ENCODE measurements around the gene GMNN. TPM values are rescaled to one million over a fixed set of nuclear protein-coding genes. Genes with fewer than 3 reads are reported as not detected.
"Not testable (repeated sequence)": the region's sequence is repeated elsewhere in the genome, so short reads cannot be mapped to it uniquely, and the experiment has no call there.

Gene GMNN
- polyA plus RNA-seq, 1 donor from 2014 or later, result 13.8 TPM

- H3K27ac ChIP-seq (ENCODE audit: low read length), result no peak overlapping the region
- H2AFZ ChIP-seq (ENCODE audit: low read depth, low read length), result no peak overlapping the region
- H3K27me3 ChIP-seq (ENCODE audit: insufficient read depth, low read depth, low read length), result no peaks in the 10 kb centered on the region
- H4K20me1 ChIP-seq (ENCODE audit: insufficient read depth), result no peaks in the 10 kb centered on the region
- H3K4me3 ChIP-seq (ENCODE audit: low read length), result no peak overlapping the region
- no peaks in the 10 kb centered on the region for H3K9me2 ChIP-seq (ENCODE audit: insufficient read depth, low read length)
- H3K79me2 ChIP-seq (replicated peaks; ENCODE audit: insufficient read depth, low read length), result no peaks in the 10 kb centered on the region
- H3K4me2 ChIP-seq (ENCODE audit: low read length), result no peak overlapping the region
- TF ChIP-seq CTCF (IDR thresholded peaks at IDR 0.05; ENCODE audit: poor library complexity, severe bottlenecking) (no peak), RAD21 (conservative IDR thresholded peaks at IDR 0.05) (no peak), REST (IDR thresholded peaks at IDR 0.05; ENCODE audit: borderline replicate concordance) (no peak), SMC3 (conservative IDR thresholded peaks at IDR 0.05; ENCODE audit: poor library complexity) (no peak), TAF1 (IDR thresholded peaks at IDR 0.05; ENCODE audit: low read depth) (no peak), MXI1 (conservative IDR thresholded peaks at IDR 0.05; ENCODE audit: poor library complexity, severe bottlenecking) (no peak), EZH2 (IDR thresholded peaks at IDR 0.05; ENCODE audit: borderline replicate concordance, insufficient read depth, low read length, poor library complexity, severe bottlenecking) (no peak), EP300 (conservative IDR thresholded peaks at IDR 0.05; ENCODE audit: poor library complexity, severe bottlenecking) (no peak), POLR2AphosphoS5 (IDR thresholded peaks at IDR 0.05) (no peak)
- no peaks in the 10 kb centered on the region for H3K9me3 ChIP-seq (ENCODE audit: low read length)
- no peaks in the 10 kb centered on the region for H3K36me3 ChIP-seq (ENCODE audit: insufficient read depth, low read length)
- H3K9ac ChIP-seq (ENCODE audit: low read length), result no peak overlapping the region
- H3F3A ChIP-seq (ENCODE audit: insufficient read depth, low read length, poor library complexity, severe bottlenecking), result no peaks in the 10 kb centered on the region
Observed at GRCh38 chr6:24744911-24745310, 29.8 kb upstream of the GMNN start.

DNA sequence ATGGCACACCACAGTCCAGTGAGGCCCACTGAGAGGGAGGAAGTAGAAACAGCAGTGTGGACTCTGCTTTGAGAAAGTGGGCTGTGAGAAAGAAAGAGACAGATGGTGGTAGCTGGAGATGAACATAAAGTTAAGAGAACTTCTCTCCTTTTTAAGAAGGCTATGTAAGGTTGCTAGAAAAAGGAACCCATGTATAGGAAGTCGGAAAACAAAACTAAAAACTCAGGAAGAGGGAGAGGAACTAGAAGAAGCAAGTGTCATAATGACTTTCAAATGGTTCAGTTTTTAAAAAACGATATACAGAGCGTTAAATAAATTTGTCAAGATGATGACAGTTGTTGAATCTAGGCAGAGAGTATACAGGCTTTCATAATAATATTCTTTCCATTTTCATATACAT, 25.4 kb upstream of the GMNN start:
- H3K4me2 ChIP-seq (ENCODE audit: low read length), result no peak overlapping the region
- H4K20me1 ChIP-seq (ENCODE audit: insufficient read depth), result no peaks in the 10 kb centered on the region
- no peak overlapping the region for H3K4me3 ChIP-seq (ENCODE audit: low read length)
- no peaks in the 10 kb centered on the region for H3K9me2 ChIP-seq (ENCODE audit: insufficient read depth, low read length)
- H3K9ac ChIP-seq (ENCODE audit: low read length), result no peak overlapping the region
- no peaks in the 10 kb centered on the region for H3K27me3 ChIP-seq (ENCODE audit: insufficient read depth, low read depth, low read length)
- no peak for TF ChIP-seq RAD21 (conservative IDR thresholded peaks at IDR 0.05)
- TF ChIP-seq TAF1 (IDR thresholded peaks at IDR 0.05; ENCODE audit: low read depth), result no peak
- no peak for TF ChIP-seq REST (IDR thresholded peaks at IDR 0.05; ENCODE audit: borderline replicate concordance)
- no peak for TF ChIP-seq EP300 (conservative IDR thresholded peaks at IDR 0.05; ENCODE audit: poor library complexity, severe bottlenecking)
- no peak for TF ChIP-seq CTCF (IDR thresholded peaks at IDR 0.05; ENCODE audit: poor library complexity, severe bottlenecking)
- no peak for TF ChIP-seq MXI1 (conservative IDR thresholded peaks at IDR 0.05; ENCODE audit: poor library complexity, severe bottlenecking)
- no peak for TF ChIP-seq EZH2 (IDR thresholded peaks at IDR 0.05; ENCODE audit: borderline replicate concordance, insufficient read depth, low read length, poor library complexity, severe bottlenecking)
- TF ChIP-seq SMC3 (conservative IDR thresholded peaks at IDR 0.05; ENCODE audit: poor library complexity), result no peak
- TF ChIP-seq POLR2AphosphoS5 (IDR thresholded peaks at IDR 0.05), result no peak
- H3K27ac ChIP-seq (ENCODE audit: low read length), result no peak overlapping the region
- no peaks in the 10 kb centered on the region for H3K36me3 ChIP-seq (ENCODE audit: insufficient read depth, low read length)
- H2AFZ ChIP-seq (ENCODE audit: low read depth, low read length), result no peak overlapping the region
- H3K9me3 ChIP-seq (ENCODE audit: low read length), result no peaks in the 10 kb centered on the region
- H3F3A ChIP-seq (ENCODE audit: insufficient read depth, low read length, poor library complexity, severe bottlenecking), result no peaks in the 10 kb centered on the region
- H3K79me2 ChIP-seq (replicated peaks; ENCODE audit: insufficient read depth, low read length), result no peaks in the 10 kb centered on the region

DNA sequence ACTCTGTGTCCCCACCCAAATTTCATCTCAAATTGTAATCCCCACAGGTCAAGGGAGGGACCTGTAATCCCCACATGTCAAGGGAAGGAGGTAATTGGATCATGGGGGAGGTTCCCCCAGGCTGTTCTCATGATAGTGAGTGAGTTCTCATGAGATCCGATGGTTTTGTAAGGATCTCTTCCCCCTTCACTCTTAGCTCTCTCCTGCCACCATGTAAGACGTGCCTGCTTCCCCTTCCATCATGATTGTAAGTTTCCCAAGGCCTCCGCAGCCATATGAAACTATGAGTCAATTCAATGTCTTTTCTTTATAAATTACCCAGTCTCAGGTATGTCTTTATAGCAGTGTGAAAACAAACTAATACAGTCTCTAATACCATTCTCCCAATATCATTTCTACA, 23.9 kb upstream of the GMNN start:
- H2AFZ ChIP-seq (ENCODE audit: low read depth, low read length); H3K9me2 ChIP-seq (ENCODE audit: insufficient read depth, low read length); H3K9me3 ChIP-seq (ENCODE audit: low read length); H3K9ac ChIP-seq (ENCODE audit: low read length); H3K27me3 ChIP-seq (ENCODE audit: insufficient read depth, low read depth, low read length); H3K36me3 ChIP-seq (ENCODE audit: insufficient read depth, low read length); H3K4me3 ChIP-seq (ENCODE audit: low read length); H3K27ac ChIP-seq (ENCODE audit: low read length); H3K79me2 ChIP-seq (replicated peaks; ENCODE audit: insufficient read depth, low read length); H4K20me1 ChIP-seq (ENCODE audit: insufficient read depth); H3K4me2 ChIP-seq (ENCODE audit: low read length); H3F3A ChIP-seq (ENCODE audit: insufficient read depth, low read length, poor library complexity, severe bottlenecking): not testable (repeated sequence)

All from neural cell (in vitro differentiated cells).